ENCODE results near the gene ARL3.

GRCh38 chr10:102678842-102679289 is 35.3 kb downstream of the ARL3 start:
- no peak for TF ChIP-seq POLR2A (IDR thresholded peaks at IDR 0.05)
- peak in 2 of 4 experiments; percentile 37 to 68 for TF ChIP-seq CTCF (IDR thresholded peaks at IDR 0.05)

Measured in gastroesophageal sphincter (tissue), 3 donors.